ENCODE measurements around the gene UBE2E1.
A peak's percentile ranks its signal among the peaks of the same experiment; 100 is the strongest.
"Not testable (repeated sequence)": the region's sequence is repeated elsewhere in the genome, so short reads cannot be mapped to it uniquely, and the experiment has no call there.

Gene UBE2E1

DNA sequence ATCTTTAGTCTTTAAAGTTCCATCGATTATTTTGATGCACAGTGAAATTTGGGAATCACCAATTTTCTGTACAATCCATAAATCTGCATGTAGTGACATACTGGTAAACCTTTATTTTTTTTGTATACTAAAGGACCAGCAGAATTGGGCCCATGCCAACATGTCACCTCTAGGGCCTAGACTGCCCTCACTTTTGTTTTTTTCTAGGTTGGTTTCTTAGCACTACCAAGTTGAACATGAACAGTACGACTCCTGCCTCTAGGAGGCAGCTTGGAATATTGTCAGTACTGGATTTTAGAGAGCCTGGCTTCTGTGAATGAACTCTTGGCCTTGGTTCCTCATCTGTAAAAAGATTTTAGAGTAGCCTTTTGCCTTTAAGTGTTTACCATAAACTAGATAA is 78.7 kb downstream of the UBE2E1 start:
- DNase-seq, result peak in 1 of 2 donors; percentile 19

DNA sequence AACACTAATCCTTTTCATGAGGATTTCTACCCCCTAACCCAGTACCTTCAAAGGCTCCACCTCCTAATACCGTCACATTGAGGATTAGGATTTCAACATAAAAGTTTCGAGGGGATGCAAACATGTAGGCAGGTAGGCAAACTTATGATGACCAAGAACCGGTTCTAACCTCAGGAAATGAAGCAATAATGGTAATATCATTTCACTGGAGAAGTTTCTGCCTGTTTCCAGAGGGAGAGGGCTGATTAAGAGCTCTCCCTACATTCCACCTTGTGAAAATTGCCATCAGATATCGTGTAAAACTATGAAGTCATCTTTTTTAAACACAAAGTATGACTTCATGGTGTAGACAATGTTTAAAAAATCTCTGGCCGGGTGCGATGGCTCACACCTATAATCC is 79.5 kb downstream of the UBE2E1 start:
- no peak for DNase-seq

DNA sequence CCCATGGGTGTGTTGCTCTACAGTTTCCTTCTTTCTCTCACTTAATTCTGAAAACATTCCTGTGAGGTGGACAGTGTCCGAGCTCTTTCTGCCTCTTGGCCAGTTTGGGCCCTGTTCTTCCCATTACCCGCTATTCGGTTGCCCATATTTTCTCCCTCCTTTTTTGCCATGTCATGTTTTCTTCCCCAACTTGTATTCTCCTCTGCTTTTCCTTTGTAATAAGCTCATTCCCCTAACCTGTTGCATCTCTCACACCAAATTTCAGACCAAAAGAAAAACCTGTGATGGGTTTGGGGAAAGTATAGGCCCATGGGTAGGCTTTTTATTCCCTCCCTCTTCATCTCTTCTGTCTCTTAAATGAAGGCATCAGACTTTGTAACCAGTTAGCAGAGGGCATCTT is 80.6 kb downstream of the UBE2E1 start:
- no peak for DNase-seq

DNA sequence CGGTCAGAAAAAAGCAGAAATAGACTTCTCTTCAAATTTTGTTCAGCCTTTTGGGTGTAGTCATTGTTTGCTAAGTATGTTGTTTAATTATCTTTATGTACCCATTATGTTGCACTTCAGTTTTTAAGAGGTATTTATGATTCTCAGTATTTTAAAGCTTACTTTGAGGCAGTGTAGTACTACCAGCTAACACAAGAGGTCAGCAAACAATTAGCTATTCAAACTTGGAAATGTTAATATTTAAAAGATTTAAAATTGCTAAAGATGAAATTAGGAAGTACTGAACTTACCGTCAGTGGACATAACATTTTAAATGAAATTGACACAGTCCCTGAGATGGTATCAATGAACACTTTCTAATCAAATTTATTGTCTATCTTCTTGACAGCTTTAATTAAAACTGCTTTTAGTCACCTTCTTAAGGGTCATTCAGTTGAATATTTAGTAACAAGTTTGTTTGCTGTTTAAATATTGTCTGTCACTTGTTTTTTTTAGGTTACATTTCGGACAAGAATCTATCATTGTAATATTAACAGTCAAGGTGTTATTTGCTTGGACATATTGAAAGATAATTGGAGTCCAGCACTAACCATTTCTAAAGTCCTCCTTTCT is 83.0 kb downstream of the UBE2E1 start:
- DNase-seq, result peak; percentile 57 to 66

DNA sequence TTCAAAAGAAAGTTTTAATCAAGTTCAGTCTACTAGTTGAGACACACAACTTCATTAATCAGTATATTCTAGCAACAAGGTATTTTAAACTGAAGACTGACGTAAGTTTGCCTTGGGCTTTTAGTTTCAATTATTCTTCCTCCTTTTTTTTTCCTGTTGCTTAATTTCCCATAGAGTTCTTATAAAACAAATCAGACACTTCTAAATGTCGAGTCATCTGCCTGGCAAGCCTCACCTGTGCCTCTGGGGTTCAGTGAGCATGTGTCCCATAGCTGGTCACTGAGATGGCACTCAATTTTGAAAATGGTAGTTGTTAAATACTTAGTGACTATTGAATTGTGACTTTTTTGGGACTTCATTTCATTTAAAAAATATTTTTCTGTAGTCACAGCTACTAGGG is 83.6 kb downstream of the UBE2E1 start:
- peak in 1 of 2 donors; percentile 34 for DNase-seq

DNA sequence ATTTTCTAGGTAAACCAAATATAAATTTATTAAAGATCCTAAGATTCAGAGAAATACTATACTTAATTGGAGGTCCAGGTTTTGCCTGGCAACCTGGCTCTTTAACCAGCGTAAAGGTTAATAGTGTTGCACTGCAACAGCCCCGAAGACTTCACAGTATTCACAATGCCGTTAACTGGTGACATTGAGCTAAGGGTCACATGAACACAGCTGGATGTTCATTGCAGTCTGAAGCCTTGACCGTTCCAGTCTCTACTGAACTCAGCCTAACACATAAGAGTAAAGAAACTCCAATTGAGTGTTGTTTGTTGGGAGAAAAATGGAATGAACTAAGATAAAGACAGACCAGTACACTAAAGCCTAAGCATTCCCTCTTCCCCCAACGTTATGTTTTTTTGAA is 84.2 kb downstream of the UBE2E1 start:
- DNase-seq, result no peak

DNA sequence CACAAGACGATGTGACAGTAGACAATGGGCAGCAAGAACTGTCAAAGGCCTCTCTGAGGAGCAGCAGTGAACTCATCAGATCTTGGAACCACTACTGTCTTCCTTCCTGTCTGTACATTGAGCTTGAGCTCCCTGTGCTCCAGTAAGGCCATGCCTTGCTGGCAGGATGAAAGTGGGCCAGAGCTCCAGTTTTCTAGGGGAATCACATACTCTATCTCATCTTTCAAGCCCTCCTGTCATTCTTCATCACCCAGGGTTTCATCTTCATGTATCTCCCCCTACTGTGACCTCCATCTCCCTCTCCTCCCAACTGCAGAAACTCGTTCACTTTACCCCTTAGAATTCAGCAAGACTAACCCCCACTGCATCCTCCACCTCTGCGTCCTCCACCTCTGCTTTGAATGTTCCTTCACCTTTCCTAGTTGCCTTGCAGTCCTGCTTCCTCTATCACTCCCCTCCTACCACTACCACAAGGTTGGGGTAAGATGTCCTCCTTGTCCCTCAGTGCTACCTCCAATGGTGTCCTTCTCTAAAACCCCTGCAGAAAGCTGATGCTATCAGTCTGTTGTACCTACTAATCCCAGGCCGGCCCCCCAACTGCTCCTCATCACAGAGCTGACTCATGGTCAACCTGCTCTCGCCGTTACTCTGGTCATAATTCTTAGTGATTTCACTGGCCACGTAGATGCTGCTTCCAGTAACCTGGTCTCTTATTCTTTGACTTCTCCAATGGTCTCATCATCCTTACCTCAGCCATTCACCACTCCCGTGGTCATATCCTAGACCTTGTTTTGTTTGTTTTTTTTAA is 88.7 kb downstream of the UBE2E1 start:
- DNase-seq, result no peak

DNA sequence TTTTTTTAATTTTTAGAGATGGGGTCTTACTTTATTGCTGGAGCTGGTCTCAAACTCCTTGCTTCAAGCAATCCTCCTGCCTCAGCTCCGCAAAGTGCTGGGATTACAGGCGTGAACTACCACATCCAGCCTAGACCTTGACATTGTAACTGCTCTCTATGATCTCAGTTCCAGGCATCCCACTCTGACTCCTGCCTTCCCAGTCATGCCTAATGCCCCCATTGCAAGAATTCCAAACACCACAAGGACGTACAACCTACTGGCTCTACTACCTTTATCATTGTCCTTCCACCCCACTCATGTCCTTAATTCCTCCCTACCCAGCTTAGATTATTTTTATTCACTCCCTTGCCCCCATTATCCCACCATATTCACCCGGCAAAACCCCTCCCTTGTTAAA is 89.4 kb downstream of the UBE2E1 start:
- DNase-seq, result no peak

DNA sequence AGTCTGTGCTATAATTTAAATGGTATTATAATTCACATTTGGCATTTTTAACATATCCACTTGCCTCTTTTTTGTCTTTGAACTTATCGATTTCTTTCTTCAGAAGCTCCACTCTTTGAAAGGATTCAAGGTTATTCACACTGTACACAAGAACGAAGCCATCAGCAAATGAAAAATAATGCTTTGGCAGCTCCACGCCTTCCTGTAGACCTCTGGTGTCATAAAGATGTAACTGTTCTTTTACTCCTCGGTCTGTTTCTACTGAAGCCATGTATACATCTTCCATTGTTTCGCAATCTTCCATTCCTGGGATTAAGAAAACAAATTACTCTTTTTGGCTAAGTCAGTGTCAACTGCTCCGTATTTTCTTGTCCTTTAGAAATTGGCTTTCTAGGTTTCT is 95.0 kb downstream of the UBE2E1 start:
- no peak for DNase-seq

DNA sequence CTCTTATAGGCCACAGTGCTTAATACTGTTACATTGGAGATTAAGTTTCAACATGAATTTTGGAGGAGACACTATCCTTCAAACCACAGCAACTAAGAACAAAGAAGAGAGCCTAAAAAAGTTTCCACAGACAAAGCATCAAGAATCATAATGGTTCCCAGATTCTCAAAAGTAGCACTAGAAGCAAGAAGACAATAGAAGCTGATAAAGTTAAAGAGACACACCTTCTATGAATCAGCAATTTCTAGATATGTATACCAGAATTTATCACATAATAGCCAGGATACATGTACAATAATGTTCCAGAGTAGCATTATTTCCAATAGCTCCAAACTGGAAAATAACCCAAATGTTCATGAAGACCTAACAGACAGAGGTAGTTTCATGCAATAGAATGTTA is 98.8 kb downstream of the UBE2E1 start:
- no peak for DNase-seq

DNA sequence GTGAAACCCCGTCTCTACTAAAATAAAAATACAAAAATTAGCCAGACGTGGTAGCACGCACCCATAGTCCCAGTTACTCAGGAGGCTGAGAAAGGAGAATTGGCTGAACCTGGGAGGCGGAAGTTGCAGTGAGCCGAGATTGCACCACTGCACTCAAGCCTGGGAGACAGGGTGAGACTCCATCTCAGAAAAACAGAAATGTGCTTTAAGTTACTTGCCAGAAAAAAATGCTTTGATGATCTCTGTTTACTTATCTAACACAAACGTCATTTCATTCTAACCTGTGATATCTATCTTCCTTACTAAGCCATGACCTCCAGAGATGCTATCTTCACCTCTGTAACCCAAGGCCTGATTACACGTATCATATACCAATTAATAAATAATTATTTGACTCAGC is 103.6 kb downstream of the UBE2E1 start:
- DNase-seq, result no peak

DNA sequence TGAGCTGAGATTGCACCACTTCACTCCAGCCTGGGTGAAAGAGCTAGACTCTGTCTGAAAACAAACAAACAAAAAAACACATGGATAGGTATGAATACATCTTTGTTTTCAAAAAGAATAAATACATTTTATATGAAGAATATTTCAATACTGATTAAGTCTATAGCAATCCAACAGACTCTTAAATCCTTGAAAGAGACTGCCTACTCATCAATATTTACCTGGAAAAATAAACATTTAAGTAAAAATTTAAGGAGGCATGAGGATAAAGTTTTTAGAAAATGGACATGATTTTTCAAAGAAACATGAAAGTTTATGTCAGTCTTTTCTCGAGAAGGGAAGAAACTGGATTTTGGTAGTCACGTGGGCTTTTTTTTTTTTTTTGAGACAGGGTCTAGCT is 105.6 kb downstream of the UBE2E1 start:
- no peak for DNase-seq

DNA sequence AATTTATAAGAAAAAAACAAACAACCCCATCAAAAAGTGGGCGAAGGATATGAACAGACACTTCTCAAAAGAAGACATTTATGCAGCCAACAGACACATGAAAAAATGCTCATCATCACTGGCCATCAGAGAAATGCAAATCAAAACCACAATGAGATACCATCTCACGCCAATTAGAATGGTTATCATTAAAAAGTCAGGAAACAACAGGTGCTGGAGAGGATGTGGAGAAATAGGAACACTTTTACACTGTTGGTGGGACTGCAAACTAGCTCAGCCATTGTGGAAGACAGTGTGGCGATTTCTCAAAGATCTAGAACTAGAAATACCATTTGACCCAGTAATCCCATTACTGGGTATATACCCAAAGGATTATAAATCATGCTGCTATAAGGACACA is 106.6 kb downstream of the UBE2E1 start:
- DNase-seq, result not testable (repeated sequence)

DNA sequence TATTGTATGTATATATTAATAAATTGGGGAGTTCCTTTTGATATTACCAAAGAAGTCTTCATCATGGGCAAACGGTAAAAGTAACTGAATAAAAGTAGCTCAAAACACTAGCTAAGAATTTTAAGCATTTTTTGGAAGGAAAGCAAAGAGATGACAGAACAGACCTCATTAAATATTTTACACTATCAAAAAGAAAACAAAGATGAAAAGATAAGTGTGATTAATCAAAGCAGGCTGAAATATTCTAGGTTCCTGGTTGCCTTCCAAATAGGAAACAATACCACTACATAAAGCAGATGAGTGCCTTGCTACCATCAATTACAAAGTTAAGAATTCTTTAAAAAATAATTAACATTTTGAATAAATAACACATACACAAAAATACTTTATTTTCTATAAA is 107.4 kb downstream of the UBE2E1 start:
- DNase-seq, result no peak

DNA sequence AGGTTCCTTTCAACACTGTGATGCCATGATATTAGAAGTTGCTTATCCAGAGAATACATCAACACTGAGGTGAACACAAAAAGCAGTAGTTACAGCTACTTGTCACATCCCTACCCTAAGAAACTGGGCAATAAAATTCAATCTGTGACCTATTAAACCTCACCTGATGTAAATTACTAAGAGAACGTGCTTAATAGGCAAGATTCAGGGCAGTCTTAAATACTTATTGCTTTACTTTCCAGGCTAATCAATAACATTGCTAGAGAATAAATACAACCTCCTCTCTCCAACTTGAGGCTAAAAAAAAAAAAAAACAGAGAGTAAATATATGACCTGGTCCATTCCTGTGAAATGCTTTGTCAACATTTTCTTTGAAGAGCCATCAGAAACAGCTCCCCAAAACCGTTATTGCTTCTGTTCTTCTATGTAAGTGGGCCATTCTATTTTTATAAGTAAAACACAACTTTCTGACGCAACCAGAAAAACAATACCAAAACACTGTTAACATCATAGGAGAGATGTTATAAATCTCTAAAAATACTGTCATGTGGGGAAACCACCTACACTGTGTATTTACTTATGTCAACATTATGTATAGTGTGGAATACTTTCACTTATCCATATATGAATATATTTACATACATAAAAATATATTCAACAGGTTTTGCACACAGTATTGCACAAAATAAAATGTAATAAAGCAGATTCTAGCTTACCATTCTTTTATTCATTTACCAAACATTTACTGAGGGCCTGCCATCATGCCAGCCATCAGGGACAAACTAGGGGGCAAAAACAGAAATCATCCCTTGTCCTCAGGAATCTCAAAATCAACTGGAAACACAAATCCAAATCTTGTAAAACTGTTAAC is 108.4 kb downstream of the UBE2E1 start:
- no peak for DNase-seq

DNA sequence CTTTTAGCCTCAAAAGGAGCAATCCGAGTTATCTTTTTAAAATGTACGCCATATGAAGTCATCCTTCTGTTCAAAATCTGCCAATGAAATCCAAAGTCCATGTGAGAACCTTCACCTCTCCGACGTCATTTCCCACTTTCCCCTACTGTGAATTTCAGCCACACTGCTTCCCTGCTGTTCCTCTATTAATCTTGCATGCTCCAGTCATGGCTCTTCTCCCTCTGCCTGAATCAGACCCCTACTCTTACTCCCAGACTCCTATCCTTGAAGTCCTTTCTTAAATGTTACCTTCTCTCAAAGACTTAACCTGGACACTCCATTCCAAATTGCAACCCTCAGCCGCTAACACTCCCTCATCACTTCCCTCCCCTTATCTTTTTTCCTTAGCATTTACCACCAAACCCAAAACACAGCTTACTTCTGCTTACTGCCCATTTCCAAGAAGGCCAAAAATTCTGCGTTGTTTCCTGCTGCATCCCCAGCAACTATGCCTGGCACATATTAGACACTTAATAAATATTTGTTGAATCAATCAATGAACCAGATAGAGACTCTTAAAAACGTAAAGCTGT is 109.9 kb downstream of the UBE2E1 start:
- DNase-seq, result peak; percentile 31 to 34

DNA sequence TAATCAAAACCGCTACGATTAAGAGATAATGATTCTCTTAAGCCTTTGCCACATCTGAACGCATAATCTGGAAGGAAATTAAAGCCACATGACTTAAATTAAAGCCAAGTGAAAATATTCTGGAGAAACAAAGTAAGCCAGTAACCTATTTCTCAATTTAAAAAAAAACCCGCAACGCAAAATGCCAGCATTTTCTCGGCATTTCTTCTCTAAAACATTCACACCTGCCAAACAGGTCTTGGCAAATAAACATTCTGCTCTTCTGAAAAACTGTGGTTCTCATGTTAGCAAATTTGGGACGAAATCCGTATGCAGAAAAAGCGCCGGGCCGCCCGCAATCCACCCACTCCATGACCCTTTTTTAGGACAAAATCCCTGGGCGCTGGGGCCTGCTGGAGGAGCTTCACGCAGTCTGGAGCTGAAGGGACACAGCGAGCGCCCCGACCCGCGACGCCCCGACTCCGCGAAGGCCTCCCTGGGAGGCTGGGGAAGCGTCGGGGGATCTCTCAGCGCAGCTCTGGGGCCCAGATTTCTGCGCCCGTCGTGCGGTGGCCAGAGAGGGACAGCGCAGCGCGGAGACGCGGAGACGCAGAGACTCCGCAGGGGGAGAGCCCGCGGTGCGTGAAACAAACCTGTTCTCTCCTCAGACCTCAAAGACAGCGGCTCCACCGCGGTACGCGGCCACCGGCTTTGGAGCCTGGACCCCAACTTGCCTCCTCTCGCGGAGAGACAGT is 110.6 kb downstream of the UBE2E1 start:
- no peak for DNase-seq

DNA sequence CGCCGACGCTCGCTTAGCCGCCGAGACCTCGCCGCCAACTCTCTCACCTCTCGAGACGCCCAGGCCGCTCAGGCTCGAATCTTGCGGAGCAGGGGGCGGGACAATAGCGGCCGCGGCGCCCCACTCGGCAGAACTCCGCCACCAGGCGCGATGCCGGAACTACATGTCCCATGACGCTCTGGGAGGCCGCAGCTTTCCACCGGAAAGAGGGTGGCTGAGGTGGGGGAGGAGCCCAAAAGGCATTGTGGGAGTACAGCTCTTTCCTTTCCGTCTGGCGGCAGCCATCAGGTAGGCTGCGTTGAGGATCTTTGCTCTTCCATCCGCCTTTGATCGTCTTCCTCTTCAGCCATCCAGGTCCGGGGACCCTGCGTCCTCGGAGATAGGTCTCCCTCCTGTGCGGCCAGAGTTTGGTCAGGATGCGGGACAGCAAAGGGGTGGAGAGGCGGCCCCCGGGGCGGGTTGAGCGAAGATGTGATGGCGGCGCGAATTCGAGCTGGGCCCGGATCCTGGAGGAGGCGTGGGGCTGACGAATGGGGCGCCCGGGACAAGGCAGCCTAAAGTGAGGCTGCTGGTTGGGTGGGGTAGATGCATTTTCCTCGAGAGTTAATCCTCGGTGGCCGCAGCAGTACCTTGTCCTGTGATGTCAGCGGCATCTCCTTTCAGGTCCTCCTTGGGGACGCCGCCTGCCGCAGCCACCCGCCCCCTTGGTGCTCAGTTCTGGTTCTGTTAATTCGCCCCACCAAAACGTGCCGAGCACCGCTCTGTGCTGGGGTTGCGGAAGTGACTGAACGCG is 111.3 kb downstream of the UBE2E1 start, which contains the start of the genes NKIRAS1 and RPL15:
Gene NKIRAS1 (minus strand): TSS at position 105 of the 793 bp plus-strand sequence. CDS start 6,086 bp downstream, outside the sequence.
Gene RPL15 (plus strand): TSS at position 247 of the 793 bp plus-strand sequence. CDS start 728 bp downstream, outside the sequence.
- DNase-seq, result peak; percentile 98

DNA sequence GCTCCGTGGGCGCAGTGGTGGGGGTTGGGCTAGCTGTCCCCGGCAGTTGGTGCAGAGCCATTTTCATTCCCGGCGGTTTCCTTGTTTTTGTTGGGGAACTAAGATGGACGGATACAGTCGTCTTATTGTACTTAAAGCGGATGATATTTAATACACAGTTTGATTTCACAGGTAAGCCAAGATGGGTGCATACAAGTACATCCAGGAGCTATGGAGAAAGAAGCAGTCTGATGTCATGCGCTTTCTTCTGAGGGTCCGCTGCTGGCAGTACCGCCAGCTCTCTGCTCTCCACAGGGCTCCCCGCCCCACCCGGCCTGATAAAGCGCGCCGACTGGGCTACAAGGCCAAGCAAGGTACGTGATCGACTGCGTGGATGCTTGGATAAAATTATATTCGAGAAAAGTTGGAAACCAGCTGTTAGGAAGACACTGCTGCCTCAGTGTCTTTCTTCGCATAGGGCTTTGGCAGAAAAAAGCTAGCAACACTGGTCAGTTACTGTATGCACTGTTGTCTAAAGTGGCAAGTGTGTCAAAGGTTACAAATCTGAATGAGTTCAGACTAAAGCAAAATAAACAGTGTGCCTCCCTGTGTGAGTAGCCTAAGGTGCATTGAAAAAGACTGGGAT is 112.0 kb downstream of the UBE2E1 start:
- DNase-seq, result peak; percentile 89 to 93

DNA sequence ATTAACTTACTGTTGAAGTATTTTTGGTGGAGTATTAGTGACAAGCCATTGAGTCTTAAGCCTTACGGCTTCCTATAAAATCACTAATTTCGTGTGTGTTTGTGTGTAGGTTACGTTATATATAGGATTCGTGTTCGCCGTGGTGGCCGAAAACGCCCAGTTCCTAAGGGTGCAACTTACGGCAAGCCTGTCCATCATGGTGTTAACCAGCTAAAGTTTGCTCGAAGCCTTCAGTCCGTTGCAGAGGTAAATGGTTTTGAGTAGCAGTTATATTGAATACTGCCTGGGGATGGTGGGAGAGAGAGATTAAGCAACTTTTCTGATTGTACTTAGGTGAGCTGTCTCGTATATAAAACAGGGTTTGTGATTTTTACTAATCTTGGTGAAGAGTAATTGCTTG is 112.6 kb downstream of the UBE2E1 start:
- DNase-seq, result not testable (repeated sequence)

DNA sequence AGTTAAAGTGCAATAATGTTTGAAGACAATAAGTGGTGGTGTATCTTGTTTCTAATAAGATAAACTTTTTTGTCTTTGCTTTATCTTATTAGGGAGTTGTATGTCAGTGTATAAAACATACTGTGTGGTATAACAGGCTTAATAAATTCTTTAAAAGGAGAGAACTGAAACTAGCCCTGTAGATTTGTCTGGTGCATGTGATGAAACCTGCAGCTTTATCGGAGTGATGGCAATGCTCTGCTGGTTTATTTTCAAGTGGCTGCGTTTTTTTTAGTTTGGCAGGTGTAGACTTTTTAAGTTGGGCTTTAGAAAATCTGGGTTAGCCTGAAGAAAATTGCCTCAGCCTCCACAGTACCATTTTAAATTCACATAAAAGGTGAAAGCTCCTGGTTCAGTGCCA is 113.9 kb downstream of the UBE2E1 start:
- no peak for DNase-seq

Measured in inflammatory macrophage (primary cell).